Measurements from ENCODE around the gene CDH7.

Gene CDH7

DNA sequence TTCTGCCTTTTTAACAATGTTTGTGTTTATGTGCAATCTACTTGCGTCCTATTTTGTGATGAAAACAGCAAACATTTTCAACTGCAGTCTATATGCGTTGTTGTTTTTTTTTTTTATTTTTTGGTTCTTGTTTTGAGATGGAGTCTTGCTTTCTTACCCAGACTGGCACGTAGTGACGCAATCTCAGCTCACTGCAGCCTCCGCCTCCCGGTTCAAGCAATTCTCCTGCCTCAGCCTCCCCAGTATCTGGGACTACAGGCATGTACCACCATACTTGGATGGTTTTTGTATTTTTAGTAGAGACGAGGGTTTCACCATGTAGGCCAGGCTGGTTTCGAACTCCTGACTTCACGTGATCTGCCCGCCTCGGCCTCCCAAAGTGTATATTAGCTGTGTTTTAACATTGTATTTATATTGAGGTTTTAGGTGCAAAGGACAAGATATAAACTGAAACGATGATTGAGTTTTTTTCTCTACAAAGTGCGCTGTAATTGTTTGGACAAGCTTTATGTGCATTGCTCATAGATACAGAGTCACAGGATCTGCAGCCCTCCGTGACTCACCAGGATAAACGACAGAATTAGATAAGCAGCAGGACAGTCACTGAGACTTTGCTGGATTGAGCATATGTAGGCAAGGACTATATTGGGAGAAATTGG is 17.4 kb downstream of the CDH7 start:
- no peak for DNase-seq

DNA sequence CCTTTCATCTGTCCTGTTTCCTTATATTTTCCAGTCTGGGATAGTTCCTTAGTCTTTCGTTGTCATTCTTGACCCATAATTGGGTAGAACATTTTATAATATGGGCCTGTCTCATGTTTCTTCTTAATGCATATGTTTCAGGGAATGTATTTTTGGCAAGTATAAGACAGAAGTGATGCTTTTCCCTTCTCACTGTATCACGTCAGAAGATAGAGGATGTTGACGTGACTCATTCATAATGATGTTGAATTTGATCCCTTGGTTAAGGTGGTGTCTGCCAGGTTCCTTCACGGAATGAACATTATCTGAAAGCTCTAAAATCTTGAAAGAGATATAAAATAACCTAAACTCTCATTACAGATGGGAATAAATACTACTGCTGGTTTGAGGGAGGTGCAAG is 18.8 kb downstream of the CDH7 start:
- no peak for DNase-seq

DNA sequence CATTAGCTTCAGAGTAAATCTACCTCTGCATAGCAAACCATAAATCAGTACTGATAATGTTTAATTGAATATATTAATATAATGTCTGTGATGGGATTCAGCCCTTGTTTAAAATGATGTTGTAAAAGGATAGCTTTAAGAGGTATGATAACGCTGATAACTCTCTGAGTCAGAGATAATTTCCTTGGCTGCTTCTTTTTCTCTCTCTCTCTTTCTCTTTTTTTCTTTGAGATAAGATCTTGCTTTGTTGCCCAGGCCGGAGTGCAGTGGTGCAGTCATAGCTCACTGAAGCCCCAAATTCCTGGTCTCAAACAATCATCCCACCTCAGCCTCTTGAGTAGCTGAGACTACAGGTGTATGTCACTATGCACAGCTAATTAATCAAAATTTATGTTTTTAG is 35.7 kb downstream of the CDH7 start:
- no peak for DNase-seq

DNA sequence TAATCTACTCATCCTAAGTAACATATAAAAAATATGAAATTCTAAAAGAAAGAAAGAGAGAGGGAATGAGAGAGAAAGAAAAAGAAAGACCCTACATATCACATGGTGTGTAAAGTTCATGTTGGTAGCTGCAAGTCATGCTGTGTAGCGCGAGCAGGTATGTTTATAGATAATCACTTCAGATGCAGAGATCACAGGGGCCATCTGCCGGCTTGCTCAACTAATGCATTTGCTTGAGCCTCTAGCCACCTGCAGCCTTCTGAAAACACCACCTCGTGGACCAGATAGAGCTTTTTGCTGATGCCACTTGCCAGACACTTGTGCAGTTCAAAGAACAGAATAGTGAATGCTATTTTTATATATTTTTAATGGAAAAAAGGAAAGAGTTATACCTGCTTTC is 37.6 kb downstream of the CDH7 start:
- DNase-seq = no peak

DNA sequence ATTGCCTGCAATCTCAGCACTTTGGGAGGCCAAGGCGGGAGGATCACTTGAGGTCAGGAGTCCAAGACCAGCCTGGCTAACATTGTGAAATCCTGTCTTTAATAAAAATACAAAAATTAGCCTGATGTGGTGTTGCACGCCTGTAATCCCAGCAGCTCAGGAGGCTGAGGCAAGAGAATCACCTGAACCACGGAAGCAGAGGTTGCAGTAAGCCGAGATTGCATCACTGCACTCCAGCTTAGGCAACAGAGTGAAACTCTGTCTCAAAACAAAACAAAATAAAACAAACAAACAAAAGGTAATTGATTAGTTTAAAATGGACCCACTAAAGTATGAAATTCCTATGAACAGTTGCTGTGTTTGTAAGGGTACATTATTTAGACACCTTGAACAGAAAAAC is 39.8 kb downstream of the CDH7 start:
- DNase-seq = no peak

DNA sequence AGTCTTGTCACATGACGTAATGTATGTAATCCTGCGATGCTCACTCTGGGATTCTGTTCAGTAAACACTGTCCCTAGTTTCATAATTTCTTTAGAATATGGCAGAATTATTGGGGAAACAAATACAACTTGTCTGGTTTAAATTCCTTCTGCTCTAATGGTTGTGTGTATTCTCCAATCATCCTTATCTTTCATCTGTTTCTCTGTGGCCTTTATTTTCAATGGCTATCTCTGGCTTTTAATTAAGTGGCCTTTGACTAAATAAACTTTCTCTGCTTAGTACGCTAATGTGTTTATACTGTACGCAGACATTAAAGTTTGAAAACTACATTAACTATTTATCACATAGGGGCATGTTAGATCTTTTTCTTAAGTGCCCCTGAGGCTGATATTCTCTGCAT is 40.9 kb downstream of the CDH7 start:
- no peak for DNase-seq

DNA sequence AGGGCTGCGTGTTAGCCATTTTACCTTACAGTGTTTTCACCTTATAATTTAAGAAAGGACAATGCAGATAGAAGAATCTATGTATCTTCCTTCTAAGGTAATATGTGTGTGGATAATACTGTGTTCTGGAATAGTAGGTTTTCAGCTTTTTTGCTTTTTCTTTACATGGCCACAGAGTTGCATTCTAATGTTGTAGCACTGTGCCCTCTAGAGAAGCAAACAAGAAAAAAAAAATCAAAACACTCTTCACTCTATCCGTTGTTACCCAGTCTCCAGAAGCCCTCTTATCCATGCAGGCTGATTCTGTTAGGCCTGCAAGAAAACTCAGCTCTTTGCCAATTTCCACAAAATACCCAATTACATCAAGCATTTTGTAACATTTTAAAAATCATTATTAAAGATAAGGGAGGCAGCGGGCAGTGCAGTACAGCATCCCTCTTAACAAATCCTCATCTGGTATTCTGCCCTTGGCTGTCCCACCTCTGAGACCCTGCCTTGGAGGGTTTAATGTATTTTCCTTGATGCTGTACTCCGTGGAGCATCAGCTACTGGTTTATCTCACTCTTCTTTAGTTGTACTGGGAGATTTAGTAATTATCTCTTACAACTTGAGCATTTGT is 41.8 kb downstream of the CDH7 start:
- DNase-seq = no peak

DNA sequence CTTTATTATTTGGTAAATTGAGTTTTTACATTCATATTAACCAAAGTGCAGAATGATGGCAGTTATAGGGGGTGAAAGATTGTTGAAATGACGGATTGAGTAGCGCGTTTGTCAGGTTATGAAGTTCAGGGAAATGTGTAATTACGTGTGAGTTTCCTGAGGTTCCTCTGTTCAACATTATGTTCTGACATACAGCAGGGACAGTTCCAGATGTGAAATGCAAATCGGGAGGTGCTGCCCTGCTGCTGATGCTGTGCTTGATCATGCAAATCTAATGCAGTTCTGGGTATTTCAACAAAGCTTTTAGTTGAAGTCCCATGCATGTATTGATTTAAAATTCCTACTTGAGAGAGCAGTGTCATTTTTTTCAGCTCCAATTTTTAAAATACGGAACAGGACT is 57.9 kb downstream of the CDH7 start:
- DNase-seq = no peak

DNA sequence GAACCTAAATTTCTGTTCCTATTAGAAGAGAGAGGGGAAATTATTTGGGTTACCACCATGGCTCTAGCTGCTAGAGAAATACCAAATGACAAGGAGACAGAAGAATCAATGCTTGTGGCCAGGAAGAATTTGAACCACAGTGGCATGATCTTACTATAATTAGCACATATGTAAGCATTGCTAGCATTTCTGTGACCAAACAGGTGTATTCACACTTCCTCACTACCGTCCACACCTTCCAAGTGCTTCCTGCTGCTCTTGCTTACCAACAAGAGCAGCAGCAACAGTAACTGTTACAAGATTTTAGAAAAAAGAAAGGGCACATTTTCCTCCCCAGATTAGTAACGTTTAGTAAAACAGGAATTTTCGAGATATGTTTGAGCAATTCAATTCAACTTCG is 60.5 kb downstream of the CDH7 start:
- no peak for DNase-seq

DNA sequence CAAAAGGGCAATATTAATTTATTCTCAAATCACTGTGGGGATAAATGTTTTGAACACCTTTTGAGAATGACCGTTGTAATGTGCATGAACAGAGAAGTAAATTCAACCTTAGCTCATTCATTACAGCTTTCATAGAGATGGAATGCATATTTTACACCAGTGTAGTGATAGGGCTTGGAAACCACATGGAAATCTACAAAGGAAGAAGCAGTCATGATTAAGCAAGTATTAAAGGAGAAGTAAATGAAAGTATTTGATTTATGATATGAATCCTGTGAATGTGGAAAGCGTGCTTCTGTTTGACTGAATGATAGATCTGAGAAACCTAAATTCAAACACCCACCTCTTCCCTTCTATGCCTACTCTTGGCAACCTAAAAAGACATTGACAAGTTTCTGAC is 64.7 kb downstream of the CDH7 start:
- no peak for DNase-seq

DNA sequence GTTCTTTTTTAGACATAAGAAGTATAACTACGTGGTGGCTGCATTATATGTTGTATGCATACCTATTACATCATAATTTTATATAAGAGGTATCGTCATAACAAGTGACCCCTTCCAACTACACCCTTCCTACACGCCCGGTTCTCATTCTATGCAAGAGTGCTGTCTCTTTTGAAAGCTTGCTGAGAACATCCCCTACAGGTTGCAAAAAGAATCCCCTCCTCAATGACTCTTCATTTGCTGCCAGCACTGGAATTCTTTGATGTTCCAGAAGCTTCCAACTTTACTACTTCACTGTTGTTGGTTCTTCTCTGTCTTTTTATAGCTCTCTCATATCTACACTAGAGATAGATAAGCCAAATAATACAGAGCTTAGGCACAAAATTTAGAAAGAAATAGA is 66.4 kb downstream of the CDH7 start:
- no peak for DNase-seq

DNA sequence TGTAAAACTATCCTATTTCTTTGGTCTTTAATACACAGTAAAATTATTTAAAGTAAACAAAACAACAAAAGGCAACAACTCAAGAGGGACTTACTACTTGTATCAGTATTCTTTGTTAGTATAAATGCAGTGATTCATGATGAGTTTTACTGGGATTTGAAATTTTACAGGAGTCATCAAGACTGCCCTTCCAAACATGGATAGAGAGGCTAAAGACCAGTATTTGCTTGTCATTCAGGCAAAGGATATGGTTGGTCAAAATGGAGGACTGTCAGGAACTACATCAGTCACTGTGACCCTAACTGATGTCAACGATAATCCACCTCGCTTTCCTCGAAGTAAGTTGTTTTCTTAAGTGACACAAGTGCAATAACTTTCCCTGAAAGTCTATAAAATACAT is 71.1 kb downstream of the CDH7 start:
- DNase-seq = no peak

DNA sequence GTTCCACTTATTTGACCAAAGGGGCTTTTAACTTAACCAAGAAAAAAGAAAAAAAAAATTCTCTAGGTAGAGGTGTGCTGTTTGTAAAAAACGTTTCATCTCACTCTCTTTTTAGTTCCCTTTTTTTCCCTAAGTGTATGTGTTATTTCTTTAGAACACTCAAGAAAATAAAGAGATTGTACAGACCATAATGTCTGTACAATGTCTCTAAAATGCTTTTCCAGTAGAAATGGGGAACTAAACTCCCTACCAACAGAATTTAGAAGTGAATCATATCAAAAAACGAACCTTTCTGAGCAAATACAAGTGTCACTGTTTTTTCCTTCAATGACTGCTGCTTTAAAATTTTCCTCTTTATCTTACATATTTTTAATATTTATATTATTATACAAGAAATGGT is 72.0 kb downstream of the CDH7 start:
- DNase-seq = no peak

DNA sequence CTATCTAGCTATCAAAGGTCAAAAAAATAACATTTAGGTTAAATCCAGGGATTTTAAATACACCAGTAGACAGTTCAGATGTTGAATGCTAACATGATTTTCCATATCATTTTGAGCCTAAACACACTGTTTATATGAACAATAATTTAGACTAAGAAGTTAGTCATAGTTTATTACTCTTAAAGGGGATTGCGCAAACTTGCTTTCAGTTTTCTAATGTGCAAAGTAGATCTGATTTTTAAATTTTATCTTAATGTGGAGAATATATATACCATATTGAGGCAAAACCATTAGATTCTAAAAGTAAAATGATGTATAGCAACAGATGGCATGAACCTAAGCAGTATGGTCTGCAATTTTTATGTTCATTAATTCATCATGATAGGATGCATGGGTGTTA is 76.6 kb downstream of the CDH7 start:
- DNase-seq = no peak

DNA sequence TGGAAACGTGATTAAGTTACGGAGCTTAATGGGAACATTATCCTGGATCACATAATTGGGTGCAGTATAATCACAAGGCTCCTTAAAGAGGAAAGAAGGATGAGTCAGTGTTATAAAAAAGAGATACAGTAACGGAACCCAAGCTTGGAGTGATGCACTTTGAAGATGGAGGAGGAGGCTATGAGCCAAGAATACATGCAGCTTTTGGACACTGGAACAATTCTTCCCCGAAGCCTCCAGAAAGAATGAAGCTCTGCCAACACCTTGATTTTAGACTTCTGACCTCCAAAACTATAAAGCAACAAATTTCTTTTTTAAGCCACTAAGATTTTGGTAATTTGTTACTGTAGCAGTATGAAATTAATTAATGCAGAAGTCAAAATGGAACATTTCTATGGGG is 85.1 kb downstream of the CDH7 start:
- DNase-seq = no peak

DNA sequence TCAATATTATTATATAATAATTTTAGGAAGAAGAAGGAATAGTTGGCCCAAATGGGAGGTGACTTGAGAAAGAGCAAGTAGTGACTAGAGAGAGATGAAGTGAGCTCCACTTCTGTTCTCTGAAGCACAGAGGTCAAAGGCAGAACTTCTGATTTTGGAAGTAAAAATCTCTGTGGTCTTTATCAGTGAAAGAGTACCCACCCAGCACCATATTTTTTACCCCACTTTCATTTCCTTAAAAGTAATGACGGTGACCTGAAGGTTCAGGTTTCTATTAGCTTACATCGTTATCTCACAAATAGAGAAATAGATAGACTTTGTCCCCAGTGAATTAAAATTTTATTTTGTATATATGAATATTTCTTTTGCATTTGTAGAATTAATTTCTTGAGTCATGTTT is 95.3 kb downstream of the CDH7 start:
- no peak for DNase-seq

DNA sequence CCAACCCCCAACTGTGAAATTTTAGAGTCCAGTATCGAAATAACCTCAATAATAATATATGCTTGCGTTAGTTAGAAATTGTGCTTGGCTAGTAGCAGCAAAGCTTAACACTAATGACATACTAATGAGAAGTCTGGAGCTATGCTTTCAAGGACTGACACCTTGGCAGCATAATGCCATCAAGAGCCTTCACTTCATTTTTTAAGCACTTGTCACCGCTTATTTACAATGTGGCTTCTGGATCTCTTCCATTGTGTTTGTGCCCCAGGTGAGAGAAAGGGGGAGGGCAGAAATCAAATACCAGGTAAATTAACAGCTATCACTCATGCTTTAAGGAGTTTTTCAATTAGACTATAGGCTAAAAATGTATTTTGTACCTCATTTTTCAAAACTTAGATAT is 101.5 kb downstream of the CDH7 start:
- DNase-seq = no peak

DNA sequence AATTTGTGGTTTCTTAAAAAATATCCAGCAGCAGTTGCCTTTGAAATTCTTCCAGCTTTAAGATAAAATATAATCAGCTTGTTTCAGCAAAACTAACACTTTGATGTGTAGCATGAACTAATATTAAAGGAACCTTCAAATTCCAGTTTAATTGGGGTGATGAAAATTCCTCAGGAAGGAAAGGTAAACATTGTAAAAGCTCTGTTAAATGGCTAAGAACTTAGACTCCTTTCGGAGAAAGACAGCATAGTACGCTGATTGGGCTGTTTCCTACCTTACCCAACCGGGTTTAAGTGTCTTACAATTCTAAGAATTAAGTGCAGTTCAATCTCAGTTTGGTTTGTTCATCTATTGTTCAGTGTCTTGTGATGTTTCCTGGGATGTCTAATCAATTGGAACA is 108.3 kb downstream of the CDH7 start:
- no peak for DNase-seq

DNA sequence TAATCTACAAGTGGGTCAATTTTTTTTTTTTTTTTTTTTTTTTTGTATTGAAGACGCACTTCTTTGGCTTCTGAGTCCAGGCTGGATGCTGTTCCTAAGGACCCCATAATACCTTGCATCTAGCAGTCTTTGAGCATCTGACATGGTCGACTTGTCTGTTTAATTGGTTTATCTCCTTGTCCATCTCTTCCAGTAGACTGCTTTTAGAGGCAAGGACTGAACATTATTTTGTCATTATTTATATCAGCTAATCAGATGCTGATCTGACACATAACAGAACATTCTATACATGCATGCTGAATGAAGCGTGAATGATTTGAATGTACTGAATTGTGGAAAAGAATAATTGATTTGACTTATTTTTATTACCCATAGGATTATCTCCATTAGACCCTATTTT is 118.7 kb downstream of the CDH7 start:
- no peak for DNase-seq

DNA sequence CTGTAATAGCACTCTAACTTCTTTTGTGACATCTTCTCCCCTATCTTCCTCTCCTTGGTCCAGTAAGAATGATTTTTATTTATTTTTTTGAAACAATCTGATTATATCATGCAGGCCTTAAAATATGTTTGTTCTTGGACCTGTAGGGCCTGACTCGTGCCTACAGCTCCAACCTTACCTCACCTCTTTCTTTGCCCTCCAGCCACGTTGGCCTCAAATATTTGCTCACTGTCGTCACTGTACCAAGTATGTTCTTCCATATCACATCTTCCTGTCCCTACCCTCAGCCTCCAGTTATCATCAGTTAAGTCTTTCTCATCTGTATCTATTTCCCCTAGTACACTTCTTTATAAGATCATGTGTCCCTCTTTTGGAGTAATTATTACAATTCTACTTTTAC is 125.5 kb downstream of the CDH7 start:
- DNase-seq = no peak

DNA sequence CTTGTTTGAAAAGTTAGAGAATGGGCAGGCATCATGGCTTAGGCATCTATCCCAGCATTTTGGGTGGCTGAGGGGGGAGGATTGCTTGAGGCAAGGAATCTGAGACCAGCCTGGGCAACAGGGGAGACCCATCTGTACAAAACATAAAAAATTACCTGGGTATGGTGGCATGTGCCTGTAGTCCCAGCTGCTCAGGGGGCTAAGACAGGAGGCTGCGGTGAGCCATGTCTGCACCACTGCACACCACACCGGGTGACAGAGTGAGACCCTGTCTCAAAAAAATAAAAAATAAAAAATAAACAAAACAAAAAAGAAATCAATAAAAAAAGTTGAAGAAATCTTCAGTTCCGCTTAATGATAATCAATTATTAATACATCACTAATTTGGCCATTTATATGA is 146.5 kb downstream of the CDH7 start:
- no peak for DNase-seq

DNA sequence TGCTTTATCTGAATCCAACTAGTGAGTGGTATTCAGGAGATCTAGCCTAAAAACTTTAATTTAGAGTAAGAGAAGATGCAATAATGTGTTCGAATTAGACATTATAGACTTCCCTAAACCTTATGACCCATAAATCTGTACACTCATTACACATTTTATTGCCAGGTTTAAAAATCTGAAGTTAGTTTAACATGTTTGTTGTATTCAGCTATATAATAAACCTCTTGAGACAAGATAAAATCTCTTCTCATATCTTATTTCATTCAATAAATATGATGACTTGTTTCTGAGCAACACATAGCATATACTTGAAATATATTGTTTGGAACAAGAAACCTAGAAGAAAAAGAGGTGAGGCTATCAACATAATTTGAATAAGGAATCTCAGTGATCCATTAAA is 150.7 kb downstream of the CDH7 start:
- no peak for DNase-seq

DNA sequence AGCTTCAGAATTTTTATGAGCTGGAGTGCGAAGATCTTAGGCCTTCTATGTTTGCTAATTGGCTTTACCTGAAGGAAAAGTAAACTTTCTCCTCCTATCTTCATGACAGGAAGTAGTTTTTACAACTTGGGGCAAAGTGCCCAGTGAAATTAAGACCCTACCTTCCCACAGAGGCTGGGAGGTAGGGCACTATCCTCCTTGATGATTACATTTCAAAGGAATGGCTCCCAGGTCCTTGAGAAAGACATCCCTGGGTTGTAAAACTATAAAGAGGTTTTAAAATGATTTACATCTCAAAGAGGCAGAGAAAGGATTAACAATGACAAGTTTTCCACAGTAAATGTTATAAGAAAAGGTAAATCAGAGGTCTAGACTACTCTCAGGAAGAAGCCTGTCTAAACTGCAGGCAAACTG is 155.8 kb downstream of the CDH7 start:
- no peak for DNase-seq

DNA sequence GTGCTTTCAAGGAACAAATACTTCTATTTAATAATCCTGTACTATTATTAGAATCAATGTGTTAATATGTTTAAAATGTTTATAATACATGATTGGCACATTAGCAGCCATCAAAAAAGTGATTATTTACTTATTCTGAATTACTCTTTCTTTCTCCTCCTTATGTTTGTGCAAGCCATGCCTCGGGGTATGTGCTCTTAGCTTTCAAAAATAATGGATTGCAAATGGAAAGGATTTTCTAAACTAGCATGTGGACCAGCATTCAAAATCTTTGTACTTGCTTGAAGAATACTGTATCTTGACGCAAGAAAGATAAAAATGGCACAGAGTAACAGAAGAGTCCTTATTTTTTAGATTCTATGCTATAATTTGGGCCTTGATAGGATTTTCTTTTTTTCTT is 156.5 kb downstream of the CDH7 start:
- no peak for DNase-seq

DNA sequence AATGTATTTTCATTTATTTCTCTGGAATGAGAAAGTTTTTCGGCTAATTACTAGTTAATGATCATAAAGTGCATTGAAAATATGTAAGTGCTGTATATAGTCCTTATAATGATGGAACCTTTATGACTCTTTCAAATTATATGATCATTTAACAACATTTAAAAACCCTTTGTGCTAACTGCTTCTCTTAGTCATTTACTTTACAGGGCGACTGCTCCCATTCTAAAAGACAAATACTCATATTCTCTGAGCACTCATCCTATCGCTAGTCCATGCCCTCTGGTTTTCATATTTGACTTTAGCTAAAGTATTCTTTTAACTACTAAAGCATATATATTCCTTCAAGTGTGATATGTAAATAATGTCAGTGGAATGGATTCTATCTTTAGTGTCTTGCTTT is 168.2 kb downstream of the CDH7 start:
- no peak for DNase-seq

DNA sequence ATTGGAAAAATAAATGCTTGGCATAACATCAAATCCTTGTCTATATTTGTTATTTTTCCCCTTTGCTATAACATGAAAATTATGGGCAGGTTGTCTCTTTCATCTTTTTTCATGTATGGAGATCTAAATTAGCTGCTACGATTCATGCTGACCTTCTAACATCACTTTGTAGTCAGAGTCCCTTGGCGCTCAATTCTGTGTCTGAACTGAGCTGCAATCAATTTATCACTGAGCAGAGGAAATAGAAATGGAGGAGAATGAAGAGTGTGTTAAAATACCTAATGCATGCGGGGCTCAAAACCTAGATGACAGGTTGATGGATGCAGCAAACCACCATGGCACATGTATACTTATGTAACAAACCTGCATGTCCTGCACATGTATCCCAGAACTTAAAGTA is 168.9 kb downstream of the CDH7 start:
- no peak for DNase-seq
